OCI-LY3 (cell line): ENCODE results near the gene HIBCH.

Source experiments
- EZH2phosphoT487 ChIP-seq: fragments of 200-600 bp; shearing (Covaris generic); IDR thresholded peaks from 2 replicates; pipeline ENCODE4 v1.6.1; 2018; ENCODE audit warnings: antibody characterized with exemption, mixed run types, low read depth
- TF ChIP-seq, protein P1 (sequence below): fragments of 200-600, 300-600 bp; sonication (generic); IDR thresholded peaks from 2 replicates; pipeline ENCODE4 v1.5.1; 2014; ENCODE audit warnings: antibody characterized with exemption, low read length, low read depth

- TF ChIP-seq, protein P1, sequence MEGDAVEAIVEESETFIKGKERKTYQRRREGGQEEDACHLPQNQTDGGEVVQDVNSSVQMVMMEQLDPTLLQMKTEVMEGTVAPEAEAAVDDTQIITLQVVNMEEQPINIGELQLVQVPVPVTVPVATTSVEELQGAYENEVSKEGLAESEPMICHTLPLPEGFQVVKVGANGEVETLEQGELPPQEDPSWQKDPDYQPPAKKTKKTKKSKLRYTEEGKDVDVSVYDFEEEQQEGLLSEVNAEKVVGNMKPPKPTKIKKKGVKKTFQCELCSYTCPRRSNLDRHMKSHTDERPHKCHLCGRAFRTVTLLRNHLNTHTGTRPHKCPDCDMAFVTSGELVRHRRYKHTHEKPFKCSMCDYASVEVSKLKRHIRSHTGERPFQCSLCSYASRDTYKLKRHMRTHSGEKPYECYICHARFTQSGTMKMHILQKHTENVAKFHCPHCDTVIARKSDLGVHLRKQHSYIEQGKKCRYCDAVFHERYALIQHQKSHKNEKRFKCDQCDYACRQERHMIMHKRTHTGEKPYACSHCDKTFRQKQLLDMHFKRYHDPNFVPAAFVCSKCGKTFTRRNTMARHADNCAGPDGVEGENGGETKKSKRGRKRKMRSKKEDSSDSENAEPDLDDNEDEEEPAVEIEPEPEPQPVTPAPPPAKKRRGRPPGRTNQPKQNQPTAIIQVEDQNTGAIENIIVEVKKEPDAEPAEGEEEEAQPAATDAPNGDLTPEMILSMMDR, result no peak
- TF ChIP-seq EZH2phosphoT487, result no peak
Observed at GRCh38 chr2:190190507-190191162, 129.0 kb downstream of the HIBCH start.
